Pancreas (tissue), 10 donors: ENCODE data around the gene MACROH2A1. TPM values are rescaled to one million over a fixed set of nuclear protein-coding genes. Genes with fewer than 3 reads are reported as not detected.
A peak's percentile ranks its signal among the peaks of the same experiment; 100 is the strongest.

Experiments used
- ATAC-seq, 4 donors: fragments of 200-7000 bp; cut with Tn5 transposase; one replicate each; pipeline versions ENCODE4 v1.8.0 to v1.9.1; 2020; ENCODE audit warnings: mild to moderate bottlenecking in 4 of 4, moderate library complexity in 4 of 4
- DNase-seq, 6 donors: peaks; one replicate each; pipeline ENCODE4 v3.0.0-alpha.2; 2020
- FAIRE-seq: peaks from 2 replicates; lab custom pipeline; 2012; peaks lifted over from hg19 to GRCh38; lab: Jason Lieb, UNC
- H3K27ac ChIP-seq, 4 donors: fragments of 200-600 bp; sonication (generic); 1 replicate in 3 of 4; 2 replicates in 1 of 4; pipeline versions ENCODE4 v1.5.0 to v1.8.0; 2020
- H3K27me3 ChIP-seq, 4 donors: fragments of 200-600 bp; one replicate each; pipeline ENCODE4 v1.8.0; 2021
- H3K36me3 ChIP-seq, 3 donors: fragments of 200-600 bp; sonication (generic) in 1 of 3; one replicate each; pipeline versions ENCODE4 v1.5.0 to v1.8.0; 2020 to 2021
- H3K4me1 ChIP-seq, 3 donors: fragments of 200-600 bp; one replicate each; pipeline ENCODE4 v1.8.0; 2021
- H3K4me3 ChIP-seq, 4 donors: fragments of 200-600 bp; sonication (generic) in 2 of 4; one replicate each; pipeline versions ENCODE4 v1.5.0 to v1.8.0; 2020 to 2021
- H3K9me3 ChIP-seq, 4 donors: fragments of 200-600 bp; one replicate each; pipeline ENCODE4 v1.8.0; 2021
- WGBS, 2 donors: extraction: QIAGEN DNeasy Blood & Tissue Kit; methylation state at CpG; one replicate each; pipeline ENCODE4 v1.1.7; 2013; 5-methylcytosine and 5-hydroxymethylcytosine counted together
- intact Hi-C, 3 donors: fragments of 100-400 bp; cut with DNase I; formaldehyde crosslinking; loops; one replicate each; pipeline versions ENCODE4 v1.11.1 to v1.14.2; 2022
- polyA plus RNA-seq, 2 donors: library from polyadenylated mRNA; stranded (reverse); fragments of 200-250 nt; gene quantifications; one replicate each; pipeline ENCODE4 v1.2.3, GENCODE V29; 2013
- total RNA-seq, 6 donors: library from RNA; stranded (reverse); fragmentation: NEBNext Ultra II Directional in 4 of 6; extraction: Animal tissue kit (Norgen Biotek cat#: 25700) in 4 of 6; gene quantifications; one replicate each; pipeline versions ENCODE4 v1.2.1 to v1.2.4, GENCODE V29; 2021 to 2023
- TF ChIP-seq, protein P1 (sequence below), 4 donors: fragments of 200-600 bp; sonication (generic) in 3 of 4; IDR thresholded peaks; one replicate each; pipeline versions ENCODE4 v1.5.0 to v1.8.0; 2021; ENCODE audit warnings: antibody characterized with exemption in 4 of 4
- donor health status: healthy with polysubstance abuse.
- donor health status: DM: no; HTN: no; CAD: no; lungs with moderate emphysema.
- donor health status: DM: no; HTN: no; CAD: no.
- donor health status: control.
- donor health status: control.
- donor health status: Bipolar disorder and iron deficiency.
- donor health status: DM: yes; HTN: yes; CAD: no.
- donor health status: DM: no; HTN: no; CAD: no.
- donor health status: DM: no; HTN: no; CAD: no.
- donor health status: DM: yes; HTN: yes; CAD: no.

Gene MACROH2A1
- total and polyA plus RNA-seq, 8 donors: 25.7 to 72.1 (median 43.7) TPM

- H3K36me3 ChIP-seq: no peaks in the 10 kb centered on the region
- intact Hi-C loops: no loop called here
- TF ChIP-seq, protein P1, sequence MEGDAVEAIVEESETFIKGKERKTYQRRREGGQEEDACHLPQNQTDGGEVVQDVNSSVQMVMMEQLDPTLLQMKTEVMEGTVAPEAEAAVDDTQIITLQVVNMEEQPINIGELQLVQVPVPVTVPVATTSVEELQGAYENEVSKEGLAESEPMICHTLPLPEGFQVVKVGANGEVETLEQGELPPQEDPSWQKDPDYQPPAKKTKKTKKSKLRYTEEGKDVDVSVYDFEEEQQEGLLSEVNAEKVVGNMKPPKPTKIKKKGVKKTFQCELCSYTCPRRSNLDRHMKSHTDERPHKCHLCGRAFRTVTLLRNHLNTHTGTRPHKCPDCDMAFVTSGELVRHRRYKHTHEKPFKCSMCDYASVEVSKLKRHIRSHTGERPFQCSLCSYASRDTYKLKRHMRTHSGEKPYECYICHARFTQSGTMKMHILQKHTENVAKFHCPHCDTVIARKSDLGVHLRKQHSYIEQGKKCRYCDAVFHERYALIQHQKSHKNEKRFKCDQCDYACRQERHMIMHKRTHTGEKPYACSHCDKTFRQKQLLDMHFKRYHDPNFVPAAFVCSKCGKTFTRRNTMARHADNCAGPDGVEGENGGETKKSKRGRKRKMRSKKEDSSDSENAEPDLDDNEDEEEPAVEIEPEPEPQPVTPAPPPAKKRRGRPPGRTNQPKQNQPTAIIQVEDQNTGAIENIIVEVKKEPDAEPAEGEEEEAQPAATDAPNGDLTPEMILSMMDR (IDR thresholded peaks at IDR 0.05): no peak
- H3K27ac ChIP-seq: no peak overlapping the region
- no peaks in the 10 kb centered on the region for H3K27me3 ChIP-seq
- no peaks in the 10 kb centered on the region for H3K4me1 ChIP-seq
- no peak for DNase-seq
- no peaks in the 10 kb centered on the region for H3K9me3 ChIP-seq
- H3K4me3 ChIP-seq: no peak overlapping the region
- no peak for FAIRE-seq
- 71 to 78% methylated on average over 7 of the region's 7 CpGs for WGBS, 2 donors
- ATAC-seq: peak in 2 of 4 donors; percentile 12 to 59
Observed at GRCh38 chr5:135437422-135437795, 38.4 kb upstream of the MACROH2A1 start.

GRCh38 chr5:135436951-135437418 lies 38.0 kb upstream of the MACROH2A1 start:
- no peak for DNase-seq
- no peak overlapping the region for H3K4me3 ChIP-seq

GRCh38 chr5:135435467-135436330 lies 36.7 kb upstream of the MACROH2A1 start:
- TF ChIP-seq, protein P1 (IDR thresholded peaks at IDR 0.05): no peak
- DNase-seq (no peak), ATAC-seq (no peak), FAIRE-seq (no peak)
- intact Hi-C loops: no loop called here
- no peaks in the 10 kb centered on the region for H3K9me3 ChIP-seq
- H3K4me1 ChIP-seq: no peaks in the 10 kb centered on the region
- no peak overlapping the region for H3K27ac ChIP-seq
- no peaks in the 10 kb centered on the region for H3K27me3 ChIP-seq
- no peak overlapping the region for H3K4me3 ChIP-seq
- WGBS, 2 donors: 63 to 68% methylated on average over 9 of the region's 9 CpGs
- no peaks in the 10 kb centered on the region for H3K36me3 ChIP-seq

More at GRCh38 chr5:135436951-135437418, 38.0 kb upstream of the MACROH2A1 start:
- intact Hi-C loops: no loop called here
- WGBS, 2 donors: 51 to 58% methylated on average over 7 of the region's 7 CpGs
- TF ChIP-seq, protein P1 (IDR thresholded peaks at IDR 0.05): no peak
- H3K36me3 ChIP-seq: no peaks in the 10 kb centered on the region
- H3K9me3 ChIP-seq: no peaks in the 10 kb centered on the region
- no peaks in the 10 kb centered on the region for H3K4me1 ChIP-seq
- ATAC-seq (no peak), FAIRE-seq (no peak)
- no peaks in the 10 kb centered on the region for H3K27me3 ChIP-seq
- H3K27ac ChIP-seq: no peak overlapping the region

DNA sequence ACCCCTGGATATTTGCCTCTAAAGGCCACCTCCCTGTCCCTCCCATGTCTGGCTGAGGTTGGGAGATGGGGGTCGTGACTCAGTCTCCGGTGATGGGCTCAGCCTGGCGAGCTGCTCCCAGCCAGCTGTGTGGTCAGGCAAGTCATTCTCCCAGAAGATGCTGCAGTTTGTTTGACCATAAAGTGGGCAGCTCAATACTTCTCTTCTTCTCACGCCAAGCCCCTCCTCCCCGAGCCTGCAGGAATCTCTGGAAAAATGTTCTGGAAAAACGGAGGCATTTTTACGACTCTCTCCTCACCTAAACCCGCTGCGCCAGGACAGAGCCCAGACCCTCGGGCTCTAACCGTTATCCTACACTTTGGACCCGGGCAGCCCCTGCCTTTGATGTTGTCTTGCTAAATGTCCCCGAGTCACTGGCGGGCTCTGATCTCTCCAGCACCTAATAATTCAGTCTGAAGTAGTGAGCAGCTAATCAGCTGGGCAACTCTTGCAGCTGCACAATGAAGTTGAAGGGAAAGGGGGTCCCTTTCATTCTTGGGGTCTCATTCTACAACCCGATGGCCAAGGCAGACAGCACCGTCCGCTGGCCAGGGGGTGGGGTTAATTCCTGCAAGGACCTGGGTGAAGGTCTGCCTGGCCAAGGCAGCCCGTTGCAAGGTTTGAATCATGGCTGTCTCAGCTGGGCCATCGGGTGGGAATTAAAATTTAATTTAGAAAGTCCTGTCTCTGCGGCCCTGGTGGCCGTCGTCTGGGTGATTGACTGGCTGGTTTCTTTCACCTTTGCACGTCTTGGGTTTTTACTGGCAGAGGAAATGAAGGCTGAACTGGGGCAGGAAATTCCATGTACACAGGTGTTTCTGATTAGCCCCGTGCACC lies 35.8 kb upstream of the MACROH2A1 start:
- H3K9me3 ChIP-seq: no peaks in the 10 kb centered on the region
- FAIRE-seq (no peak), ATAC-seq (no peak), DNase-seq (no peak)
- WGBS, 2 donors: 44 to 53% methylated on average over 24 of the region's 24 CpGs
- TF ChIP-seq, protein P1 (IDR thresholded peaks at IDR 0.05): no peak
- intact Hi-C loops: no loop called here
- H3K4me3 ChIP-seq: no peak overlapping the region
- no peaks in the 10 kb centered on the region for H3K27me3 ChIP-seq
- no peaks in the 10 kb centered on the region for H3K4me1 ChIP-seq
- H3K27ac ChIP-seq: no peak overlapping the region
- no peaks in the 10 kb centered on the region for H3K36me3 ChIP-seq
